A673 (cell line): ENCODE measurements around the gene IQCE. TPM values are rescaled to one million over a fixed set of nuclear protein-coding genes. Genes with fewer than 3 reads are reported as not detected.

Source experiments
- BruUV-seq: library from RNA; stranded (reverse); fragments of 400-500 nt; replicated peaks from 2 replicates; lab custom pipeline; 2021; lab: Mats Ljungman, UMichigan
- CTCF ChIA-PET: fragments of 300-600 bp; sonication (Branson Sonifier 250); formaldehyde crosslinking; loops from one replicate; lab custom pipeline; 2022; ENCODE audit warnings: antibody characterized with exemption; lab: Charles Lee
- POLR2A ChIA-PET: fragments of 300-600 bp; sonication (Branson Sonifier 250); formaldehyde crosslinking; loops from one replicate; lab custom pipeline; 2022; ENCODE audit warnings: antibody characterized with exemption; ENCODE audit not compliant: low non-redundant PET; lab: Charles Lee
- DNase-seq: peaks from one replicate; pipeline ENCODE4 v3.0.0-alpha.2; 2015; ENCODE audit warnings: low spot score
- H3K27ac ChIP-seq: fragments of 200-600 bp; sonication (generic); 2 replicates; pipeline ENCODE4 v1.5.1; 2016; ENCODE audit warnings: mixed run types, low read depth, mild to moderate bottlenecking, mixed read lengths, antibody characterized with exemption, low read length; ENCODE audit not compliant: poor library complexity, severe bottlenecking
- H3K27me3 ChIP-seq: fragments of 200-600 bp; sonication (generic); replicated peaks from 2 replicates; pipeline ENCODE4 v1.6.1; 2017; ENCODE audit warnings: mixed run types, low read depth, mild to moderate bottlenecking, mixed read lengths, antibody characterized with exemption, low read length; ENCODE audit not compliant: insufficient read depth, poor library complexity
- H3K36me3 ChIP-seq: fragments of 200-600 bp; sonication (generic); 2 replicates; pipeline ENCODE4 v1.6.1; 2016; ENCODE audit warnings: mixed run types, mild to moderate bottlenecking, mixed read lengths, antibody characterized with exemption, low read length; ENCODE audit not compliant: insufficient read depth, poor library complexity, severe bottlenecking
- H3K4me1 ChIP-seq: fragments of 200-600 bp; sonication (generic); 2 replicates; pipeline ENCODE4 v1.6.1; 2017; ENCODE audit warnings: mixed run types, mild to moderate bottlenecking, mixed read lengths, antibody characterized with exemption, low read length; ENCODE audit not compliant: insufficient read depth, poor library complexity, severe bottlenecking
- H3K4me3 ChIP-seq: fragments of 200-600 bp; sonication (generic); 2 replicates; pipeline ENCODE4 v1.5.1; 2016; ENCODE audit warnings: low read depth, mixed run types, mild to moderate bottlenecking, mixed read lengths, low read length; ENCODE audit not compliant: poor library complexity, severe bottlenecking
- H3K9me3 ChIP-seq: fragments of 200-600 bp; sonication (generic); 2 replicates; pipeline ENCODE4 v1.6.1; 2016; ENCODE audit warnings: mixed run types, low read depth, mild to moderate bottlenecking, mixed read lengths, antibody characterized with exemption, low read length; ENCODE audit not compliant: poor library complexity, severe bottlenecking
- EZH2 ChIP-seq: fragments of 200-600 bp; sonication (generic); IDR thresholded peaks from 2 replicates; pipeline ENCODE4 v1.6.1; 2017; ENCODE audit warnings: borderline replicate concordance, low read depth, mild to moderate bottlenecking, mixed read lengths, antibody characterized with exemption, low read length; ENCODE audit not compliant: poor library complexity, severe bottlenecking
- intact Hi-C: fragments of 100-400 bp; cut with micrococcal nuclease; formaldehyde crosslinking; loops from one replicate; pipeline ENCODE4 v1.10.0; 2022; ENCODE audit not compliant: unreplicated experiment
- total RNA-seq: library from RNA; stranded (reverse); gene quantifications from 2 replicates; pipeline ENCODE4 v1.2.3, GENCODE V29; 2021
- TF ChIP-seq, protein P1 (sequence below): fragments of 300-800, 200-600 bp; sonication (generic); conservative IDR thresholded peaks from 2 replicates; pipeline ENCODE4 v1.5.1; 2017; ENCODE audit warnings: low read depth, mild to moderate bottlenecking, antibody characterized with exemption, low read length, moderate library complexity, mixed read lengths

Gene IQCE
- total RNA-seq, 1 experiment from 2014 or later: 35.4 TPM

DNA sequence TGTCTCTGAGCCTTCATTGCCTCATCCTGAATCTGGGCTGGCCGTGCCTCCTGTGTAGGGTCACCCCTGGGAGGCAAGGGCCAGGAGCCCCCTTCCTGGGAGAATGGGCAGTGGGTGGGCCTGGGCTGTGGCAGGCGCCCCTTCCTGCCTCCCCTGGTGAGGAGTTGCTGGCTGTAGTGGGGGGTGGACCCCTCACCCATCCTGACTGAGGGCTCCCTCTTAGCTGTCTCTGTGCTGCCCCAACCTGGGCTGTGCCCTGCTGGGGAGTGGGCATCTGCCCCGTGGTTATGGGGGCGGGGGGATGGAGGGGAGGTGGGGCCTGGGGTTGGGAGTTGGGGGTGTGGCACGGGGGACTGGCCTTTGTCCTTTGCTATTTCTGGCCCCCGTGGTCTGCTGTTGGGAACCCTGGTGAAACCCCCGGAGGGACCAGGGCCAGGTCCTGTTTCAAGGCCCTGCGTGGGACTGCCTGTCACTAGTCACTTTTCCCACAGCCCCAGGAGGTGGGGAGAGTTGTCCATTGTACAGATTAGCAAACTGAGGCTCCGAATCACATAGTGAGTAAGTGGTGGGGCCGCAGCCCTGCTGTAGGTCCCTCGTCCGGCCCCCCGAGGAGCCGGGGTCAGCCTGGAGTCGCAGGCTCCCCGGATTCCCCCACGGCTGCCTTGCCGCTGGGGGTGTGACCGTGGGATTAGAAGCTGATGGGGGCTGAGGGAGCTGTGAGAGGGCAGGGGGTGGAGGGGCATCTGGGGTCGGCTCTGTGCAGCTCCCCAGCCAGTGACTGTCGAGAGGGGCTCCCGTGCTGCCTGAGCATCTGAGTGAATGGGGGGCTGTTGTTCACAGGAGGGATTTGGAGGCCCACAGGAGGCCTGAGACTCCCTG lies 75.7 kb downstream of the IQCE start:
- intact Hi-C loops: loop anchor here (5.0 kb wide), 1 partner anchor 77 kb away; the partner anchor contains the start of genes BRAT1 and IQCE
- peak overlapping the region; percentile 98 for H3K27ac ChIP-seq
- no TSS peak for BruUV-seq
- DNase-seq: no peak
- ChIA-PET CTCF (no interaction called here), POLR2A (no interaction called here)
- TF ChIP-seq, protein P1, sequence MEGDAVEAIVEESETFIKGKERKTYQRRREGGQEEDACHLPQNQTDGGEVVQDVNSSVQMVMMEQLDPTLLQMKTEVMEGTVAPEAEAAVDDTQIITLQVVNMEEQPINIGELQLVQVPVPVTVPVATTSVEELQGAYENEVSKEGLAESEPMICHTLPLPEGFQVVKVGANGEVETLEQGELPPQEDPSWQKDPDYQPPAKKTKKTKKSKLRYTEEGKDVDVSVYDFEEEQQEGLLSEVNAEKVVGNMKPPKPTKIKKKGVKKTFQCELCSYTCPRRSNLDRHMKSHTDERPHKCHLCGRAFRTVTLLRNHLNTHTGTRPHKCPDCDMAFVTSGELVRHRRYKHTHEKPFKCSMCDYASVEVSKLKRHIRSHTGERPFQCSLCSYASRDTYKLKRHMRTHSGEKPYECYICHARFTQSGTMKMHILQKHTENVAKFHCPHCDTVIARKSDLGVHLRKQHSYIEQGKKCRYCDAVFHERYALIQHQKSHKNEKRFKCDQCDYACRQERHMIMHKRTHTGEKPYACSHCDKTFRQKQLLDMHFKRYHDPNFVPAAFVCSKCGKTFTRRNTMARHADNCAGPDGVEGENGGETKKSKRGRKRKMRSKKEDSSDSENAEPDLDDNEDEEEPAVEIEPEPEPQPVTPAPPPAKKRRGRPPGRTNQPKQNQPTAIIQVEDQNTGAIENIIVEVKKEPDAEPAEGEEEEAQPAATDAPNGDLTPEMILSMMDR: no peak
- TF ChIP-seq EZH2: no peak
- H3K4me3 ChIP-seq: peak overlapping the region; percentile 98
- H3K9me3 ChIP-seq: no peaks in the 10 kb centered on the region
- peaks cover 15% of the 10 kb centered on the region for H3K4me1 ChIP-seq
- H3K27me3 ChIP-seq: no peaks in the 10 kb centered on the region
- peaks cover 20% of the 10 kb centered on the region for H3K36me3 ChIP-seq

DNA sequence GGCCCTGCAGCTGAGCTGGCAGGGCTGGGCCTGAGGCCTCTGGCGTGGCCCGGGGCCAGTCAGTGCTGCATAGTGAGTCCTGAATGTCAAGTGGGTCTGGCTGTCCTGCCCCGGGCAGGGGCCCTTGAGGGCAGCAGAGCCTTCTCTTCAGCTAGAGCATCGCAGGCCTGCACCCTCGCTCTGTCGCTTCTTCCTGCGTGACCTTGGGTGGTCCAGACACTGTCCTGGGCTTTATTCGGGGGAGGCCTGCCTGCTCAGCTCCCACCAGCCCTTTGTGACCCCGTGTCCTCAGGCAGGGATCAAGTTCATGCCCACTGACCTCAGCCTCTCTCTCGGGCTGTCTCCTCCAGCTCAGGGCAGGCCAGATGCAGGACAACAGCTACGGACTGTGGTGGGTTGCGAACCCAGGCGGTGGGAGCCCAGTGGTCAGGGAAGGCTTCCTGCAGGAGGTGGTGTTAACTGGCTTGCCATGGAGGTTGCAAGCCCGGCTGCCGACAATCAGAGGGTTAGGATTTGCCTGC lies 76.4 kb downstream of the IQCE start:
- CTCF ChIA-PET: no interaction called here
- no TSS peak for BruUV-seq
- Histone ChIP-seq H3K9me3 (no peaks in the 10 kb centered on the region), H3K4me3 (no peak overlapping the region), H3K4me1 (peaks cover 15% of the 10 kb centered on the region), H3K27me3 (no peaks in the 10 kb centered on the region), H3K27ac (peak overlapping the region; percentile 98), H3K36me3 (peaks cover 23% of the 10 kb centered on the region)
- POLR2A ChIA-PET: no interaction called here
- DNase-seq: no peak
- intact Hi-C loops: no loop called here
- TF ChIP-seq, protein P1: no peak
- TF ChIP-seq EZH2: no peak

DNA sequence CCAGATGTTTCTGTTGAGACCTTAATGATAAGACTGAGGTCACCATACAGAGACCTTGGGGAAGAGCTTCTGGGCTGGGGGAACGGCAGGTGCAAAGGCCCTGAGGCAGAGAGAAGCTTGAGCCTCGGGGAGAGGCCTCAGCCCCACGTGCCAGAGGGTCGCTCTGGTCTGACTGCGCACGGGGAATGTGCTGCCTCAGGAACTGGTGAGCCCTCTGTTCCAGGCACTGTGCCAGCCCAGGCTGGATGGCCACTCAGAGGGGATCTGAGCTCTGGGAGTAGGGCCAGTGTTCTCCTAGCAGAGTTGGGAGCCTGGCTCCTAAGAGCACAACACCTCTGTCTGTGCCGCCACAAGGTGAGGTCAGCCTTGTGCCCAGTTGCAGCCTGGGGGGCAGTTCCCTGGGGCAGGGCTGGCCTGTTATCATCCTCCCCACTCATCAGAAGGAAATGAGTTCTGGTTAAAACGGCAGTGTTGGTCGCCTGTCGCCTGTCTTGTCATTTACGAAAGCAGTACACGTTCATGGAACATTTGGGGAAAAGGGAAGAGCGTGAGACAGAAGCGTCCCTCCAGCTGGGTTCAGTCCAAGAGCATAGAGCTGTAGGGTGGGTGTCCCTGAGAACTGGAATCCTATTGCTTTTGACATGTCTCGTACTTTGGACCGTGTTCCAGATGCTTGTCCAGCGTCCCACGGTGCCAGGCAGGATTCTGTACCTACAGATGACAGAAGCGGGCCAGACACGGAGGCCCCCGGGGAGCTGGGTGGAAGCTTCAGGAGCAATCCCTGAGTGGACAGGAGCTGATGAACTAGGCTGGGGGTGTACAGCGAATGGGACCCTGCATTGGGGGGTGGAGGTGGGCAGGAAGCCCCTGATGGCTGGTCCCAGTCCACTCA lies 77.3 kb downstream of the IQCE start:
- Histone ChIP-seq H3K4me3 (no peak overlapping the region), H3K36me3 (peaks cover 23% of the 10 kb centered on the region), H3K27ac (peak overlapping the region; percentile 55), H3K9me3 (no peaks in the 10 kb centered on the region), H3K4me1 (peaks cover 17% of the 10 kb centered on the region), H3K27me3 (no peaks in the 10 kb centered on the region)
- intact Hi-C loops: no loop called here
- CTCF ChIA-PET: no interaction called here
- DNase-seq: no peak
- TF ChIP-seq EZH2: no peak
- TF ChIP-seq, protein P1: no peak
- no TSS peak for BruUV-seq
- POLR2A ChIA-PET: no interaction called here
